CD4-positive, alpha-beta T cell (primary cell): Measurements from ENCODE around the gene OR8B4. TPM values are rescaled to one million over a fixed set of nuclear protein-coding genes. Genes with fewer than 3 reads are reported as not detected.

Experiments used
- ATAC-seq: fragments of 200-7000 bp; cut with Tn5 transposase; one replicate; pipeline ENCODE4 v1.10.0; 2022; ENCODE audit warnings: mild to moderate bottlenecking; ENCODE audit not compliant: poor library complexity
- CTCF ChIA-PET: fragments of 350-600 bp; sonication (Branson Sonifier 250); formaldehyde crosslinking; loops from one replicate; lab custom pipeline; 2021; ENCODE audit warnings: antibody characterized with exemption, inconsistent platforms; lab: Charles Lee
- POLR2A ChIA-PET: fragments of 350-600 bp; sonication (Branson Sonifier 250); formaldehyde crosslinking; loops from one replicate; lab custom pipeline; 2021; ENCODE audit warnings: antibody characterized with exemption, inconsistent platforms; lab: Charles Lee
- DNase-seq, 14 experiments: peaks; one replicate each; pipeline ENCODE4 v3.0.0-alpha.2; 2013 to 2020; ENCODE audit warnings: mixed read lengths in 2 of 14
- H3K27ac ChIP-seq, 2 donors: one replicate each; pipeline versions ENCODE4 v1.5.1 to v1.7.0; 2013; ENCODE audit warnings: low read length in 2 of 2, low read depth in 1 of 2, mild to moderate bottlenecking in 1 of 2
- H3K27me3 ChIP-seq, 2 experiments: 1 replicate in 1 of 2; 2 replicates in 1 of 2; pipeline versions ENCODE4 v1.6.1 to v1.7.0; 2013; ENCODE audit warnings: low read length in 2 of 2, control low read depth in 1 of 2, mild to moderate bottlenecking in 1 of 2, moderate library complexity in 1 of 2; ENCODE audit not compliant: insufficient read depth in 2 of 2, control insufficient read depth in 1 of 2
- H3K36me3 ChIP-seq: one replicate; pipeline ENCODE4 v1.6.1; 2013; ENCODE audit warnings: low read length, control low read depth; ENCODE audit not compliant: insufficient read depth
- H3K4me1 ChIP-seq: one replicate; pipeline ENCODE4 v1.6.1; 2013; ENCODE audit warnings: low read length, control low read depth; ENCODE audit not compliant: insufficient read depth
- H3K4me3 ChIP-seq: one replicate; pipeline ENCODE4 v1.5.1; 2013; ENCODE audit warnings: mild to moderate bottlenecking, low read length, moderate library complexity
- H3K9me3 ChIP-seq, 2 experiments: 1 replicate in 1 of 2; 2 replicates in 1 of 2; pipeline versions ENCODE4 v1.6.1 to v1.7.0; 2013; ENCODE audit warnings: low read length in 2 of 2, mild to moderate bottlenecking in 2 of 2, control low read depth in 1 of 2, moderate library complexity in 1 of 2; ENCODE audit not compliant: control insufficient read depth in 1 of 2, insufficient read depth in 1 of 2
- H3K27ac Mint-ChIP-seq: one replicate; pipeline ENCODE4 v1.8.0; 2020; ENCODE audit warnings: mixed read lengths
- H3K27me3 Mint-ChIP-seq: one replicate; pipeline ENCODE4 v1.8.0; 2021; ENCODE audit warnings: mixed read lengths
- H3K36me3 Mint-ChIP-seq: one replicate; pipeline ENCODE4 v1.8.0; 2021; ENCODE audit warnings: low read depth, mixed read lengths
- H3K4me1 Mint-ChIP-seq: one replicate; pipeline ENCODE4 v1.8.0; 2021; ENCODE audit warnings: low read depth, mixed read lengths
- H3K4me3 Mint-ChIP-seq: one replicate; pipeline ENCODE4 v1.8.0; 2020; ENCODE audit warnings: mild to moderate bottlenecking, mixed read lengths
- H3K9me3 Mint-ChIP-seq: one replicate; pipeline ENCODE4 v1.8.0; 2020; ENCODE audit warnings: mixed read lengths
- intact Hi-C, 2 experiments: fragments of 100-400 bp; cut with DNase I in 1 of 2; cut with micrococcal nuclease in 1 of 2; formaldehyde crosslinking; loops; one replicate each; pipeline versions ENCODE4 v1.15.1 to v1.9.0; 2023 to 2025; cut with DNase I, micrococcal nuclease
- total RNA-seq, 174 experiments: library from RNA in 2 of 174; stranded (reverse) in 2 of 174; gene quantifications; one replicate each; pipeline ENCODE4 v1.2.3 and lab custom pipeline; 2021 to 2026
- TF ChIP-seq, protein P1 (sequence below): fragments of 200-600 bp; IDR thresholded peaks from one replicate; pipeline ENCODE4 v1.8.0; 2022; ENCODE audit warnings: antibody characterized with exemption, mild to moderate bottlenecking

OR8B4 gene
- total RNA-seq, 2 experiments from 2014 or later = not detected

DNA sequence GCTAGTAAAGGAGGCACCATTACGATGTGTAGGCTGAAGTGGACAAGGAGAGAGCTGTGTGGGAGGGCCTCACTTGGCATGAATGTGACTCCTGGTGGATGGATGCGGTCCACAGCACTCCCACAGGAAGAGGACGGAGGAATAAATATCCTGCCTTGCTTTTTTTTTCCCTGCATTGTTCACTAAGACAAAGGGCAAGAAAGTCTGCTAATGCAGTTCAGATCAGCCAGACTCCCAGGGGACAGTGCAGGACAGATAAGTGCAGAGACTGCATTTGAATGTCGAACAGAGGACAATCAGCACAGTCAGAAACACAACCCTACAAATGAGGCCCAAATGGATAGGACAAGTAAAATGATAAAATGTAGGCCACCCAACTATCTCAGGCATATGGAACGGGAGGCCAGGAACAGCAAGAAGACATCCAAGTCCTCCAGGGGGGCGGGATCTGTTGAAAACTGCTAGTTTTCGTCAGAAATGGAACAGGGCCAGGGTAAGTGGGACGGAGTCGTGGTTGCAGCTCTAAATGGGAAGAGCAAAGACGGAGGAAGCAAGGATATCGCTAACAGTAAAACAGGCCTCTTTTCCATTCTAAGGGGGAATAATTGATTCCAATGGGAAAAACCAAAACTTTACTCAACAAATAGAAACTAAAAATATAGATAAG lies 46.0 kb upstream of the OR8B4 start:
- H3K27me3 ChIP-seq = no peaks in the 10 kb centered on the region
- DNase-seq (no peak), ATAC-seq (no peak)
- H3K4me3 ChIP-seq = no peak overlapping the region
- no peak overlapping the region for H3K27ac ChIP-seq
- ChIA-PET POLR2A (no interaction called here), CTCF (no interaction called here)
- H3K36me3 ChIP-seq = no peaks in the 10 kb centered on the region
- Mint-ChIP-seq H3K9me3 (no peaks in the 10 kb centered on the region), H3K36me3 (no peaks in the 10 kb centered on the region), H3K4me3 (no peak overlapping the region), H3K27me3 (peaks cover 4% of the 10 kb centered on the region), H3K4me1 (no peaks in the 10 kb centered on the region), H3K27ac (no peak overlapping the region)
- TF ChIP-seq, protein P1, sequence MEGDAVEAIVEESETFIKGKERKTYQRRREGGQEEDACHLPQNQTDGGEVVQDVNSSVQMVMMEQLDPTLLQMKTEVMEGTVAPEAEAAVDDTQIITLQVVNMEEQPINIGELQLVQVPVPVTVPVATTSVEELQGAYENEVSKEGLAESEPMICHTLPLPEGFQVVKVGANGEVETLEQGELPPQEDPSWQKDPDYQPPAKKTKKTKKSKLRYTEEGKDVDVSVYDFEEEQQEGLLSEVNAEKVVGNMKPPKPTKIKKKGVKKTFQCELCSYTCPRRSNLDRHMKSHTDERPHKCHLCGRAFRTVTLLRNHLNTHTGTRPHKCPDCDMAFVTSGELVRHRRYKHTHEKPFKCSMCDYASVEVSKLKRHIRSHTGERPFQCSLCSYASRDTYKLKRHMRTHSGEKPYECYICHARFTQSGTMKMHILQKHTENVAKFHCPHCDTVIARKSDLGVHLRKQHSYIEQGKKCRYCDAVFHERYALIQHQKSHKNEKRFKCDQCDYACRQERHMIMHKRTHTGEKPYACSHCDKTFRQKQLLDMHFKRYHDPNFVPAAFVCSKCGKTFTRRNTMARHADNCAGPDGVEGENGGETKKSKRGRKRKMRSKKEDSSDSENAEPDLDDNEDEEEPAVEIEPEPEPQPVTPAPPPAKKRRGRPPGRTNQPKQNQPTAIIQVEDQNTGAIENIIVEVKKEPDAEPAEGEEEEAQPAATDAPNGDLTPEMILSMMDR = no peak
- intact Hi-C loops = no loop called here
- no peaks in the 10 kb centered on the region for H3K9me3 ChIP-seq
- H3K4me1 ChIP-seq = no peaks in the 10 kb centered on the region

DNA sequence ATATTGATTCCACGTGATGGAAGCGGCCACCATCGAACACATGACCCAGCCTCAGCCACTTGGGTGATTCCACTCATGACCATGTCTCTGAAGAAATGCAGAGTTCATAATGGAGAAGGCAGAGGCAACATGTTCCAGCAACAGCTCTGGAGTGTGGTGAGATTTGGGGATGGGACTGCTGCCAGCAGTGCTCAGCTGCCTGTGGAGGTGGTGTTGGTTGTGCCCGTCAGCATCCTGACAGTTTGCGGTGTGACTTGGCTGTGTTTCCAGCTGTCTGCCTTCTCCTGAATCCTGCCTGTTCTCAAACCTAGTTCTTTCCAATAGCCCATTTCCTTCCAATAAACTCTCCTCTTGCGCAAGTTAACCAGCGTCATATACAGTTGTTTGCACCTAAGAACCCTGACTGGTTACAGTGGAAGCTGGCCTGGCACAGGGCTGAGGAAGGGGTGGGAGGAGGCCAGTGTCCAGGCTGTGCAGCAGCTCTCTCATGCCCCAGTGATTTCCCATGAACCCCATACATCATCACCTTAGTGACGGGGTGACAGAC lies 42.8 kb upstream of the OR8B4 start:
- Mint-ChIP-seq H3K9me3 (no peaks in the 10 kb centered on the region), H3K4me1 (no peaks in the 10 kb centered on the region), H3K27me3 (no peaks in the 10 kb centered on the region), H3K36me3 (no peaks in the 10 kb centered on the region), H3K27ac (no peak overlapping the region), H3K4me3 (no peak overlapping the region)
- no peak overlapping the region for H3K27ac ChIP-seq
- TF ChIP-seq, protein P1 = no peak
- DNase-seq = no peak
- H3K4me3 ChIP-seq = no peak overlapping the region
- intact Hi-C loops = no loop called here
- no peak for ATAC-seq
- POLR2A ChIA-PET = no interaction called here
- H3K9me3 ChIP-seq = peaks cover 0 to 3% of the 10 kb centered on the region in 2 experiments
- no peaks in the 10 kb centered on the region for H3K27me3 ChIP-seq
- H3K4me1 ChIP-seq = no peaks in the 10 kb centered on the region
- H3K36me3 ChIP-seq = no peaks in the 10 kb centered on the region
- CTCF ChIA-PET = no interaction called here

DNA sequence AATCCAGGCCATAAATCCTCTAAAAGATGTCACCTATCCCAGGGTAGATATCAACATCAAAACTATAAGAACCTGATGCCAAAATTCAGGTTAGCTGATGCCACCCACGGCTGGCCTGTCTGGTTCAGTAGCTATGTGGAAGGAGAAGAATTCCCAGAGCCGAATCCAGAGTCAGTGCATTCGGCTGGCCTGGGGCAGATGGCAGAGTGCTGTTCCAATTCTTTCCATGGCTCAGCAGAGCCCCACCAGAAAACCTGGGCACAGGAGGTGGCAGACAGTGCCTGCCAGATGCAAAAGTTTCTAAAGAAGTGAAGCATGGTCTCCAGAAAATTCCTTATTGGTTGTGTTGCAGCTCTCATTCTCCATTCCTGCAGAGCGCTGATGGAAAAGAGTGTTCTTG lies 40.7 kb upstream of the OR8B4 start:
- Histone ChIP-seq H3K27me3 (no peaks in the 10 kb centered on the region), H3K36me3 (no peaks in the 10 kb centered on the region), H3K4me1 (no peaks in the 10 kb centered on the region), H3K4me3 (no peak overlapping the region), H3K9me3 (peaks cover 0 to 3% of the 10 kb centered on the region in 2 experiments), H3K27ac (no peak overlapping the region)
- H3K36me3 Mint-ChIP-seq = no peaks in the 10 kb centered on the region
- ChIA-PET POLR2A (no interaction called here), CTCF (no interaction called here)
- no peak overlapping the region for H3K4me3 Mint-ChIP-seq
- intact Hi-C loops = no loop called here
- DNase-seq = no peak
- H3K27me3 Mint-ChIP-seq = peaks cover 8% of the 10 kb centered on the region
- H3K4me1 Mint-ChIP-seq = no peaks in the 10 kb centered on the region
- TF ChIP-seq, protein P1 = no peak
- H3K27ac Mint-ChIP-seq = no peak overlapping the region
- H3K9me3 Mint-ChIP-seq = no peaks in the 10 kb centered on the region
- no peak for ATAC-seq
